Activated naive CD4-positive, alpha-beta T cell treated with anti-CD3 and anti-CD28 coated beads, Interleukin-2, amount 50 U/mL, for 24 hours (primary cell): ENCODE measurements around the gene PTAFR.

Experiments
- H3K27ac Mint-ChIP-seq: one replicate; pipeline ENCODE4 v1.8.0; 2021; ENCODE audit warnings: mild to moderate bottlenecking, mixed read lengths
- H3K27me3 Mint-ChIP-seq: one replicate; pipeline ENCODE4 v1.8.0; 2021; ENCODE audit warnings: mixed read lengths
- H3K36me3 Mint-ChIP-seq: one replicate; pipeline ENCODE4 v1.8.0; 2021; ENCODE audit warnings: mixed read lengths
- H3K4me1 Mint-ChIP-seq: one replicate; pipeline ENCODE4 v1.8.0; 2021; ENCODE audit warnings: mixed read lengths
- H3K4me3 Mint-ChIP-seq: one replicate; pipeline ENCODE4 v1.8.0; 2021; ENCODE audit warnings: mild to moderate bottlenecking, mixed read lengths
- H3K9me3 Mint-ChIP-seq: one replicate; pipeline ENCODE4 v1.8.0; 2021; ENCODE audit warnings: mixed read lengths

PTAFR gene

GRCh38 chr1:28139025-28139712, 37.3 kb downstream of the PTAFR start:
- Mint-ChIP-seq H3K4me3 (no peak overlapping the region), H3K27ac (no peak overlapping the region), H3K27me3 (no peaks in the 10 kb centered on the region), H3K36me3 (no peaks in the 10 kb centered on the region), H3K9me3 (no peaks in the 10 kb centered on the region), H3K4me1 (peaks cover under 1% of the 10 kb centered on the region)

GRCh38 chr1:28136922-28137613, 39.4 kb downstream of the PTAFR start:
- Mint-ChIP-seq H3K36me3 (no peaks in the 10 kb centered on the region), H3K4me3 (no peak overlapping the region), H3K4me1 (no peaks in the 10 kb centered on the region), H3K27me3 (no peaks in the 10 kb centered on the region), H3K9me3 (no peaks in the 10 kb centered on the region), H3K27ac (no peak overlapping the region)

GRCh38 chr1:28136169-28136921, 40.1 kb downstream of the PTAFR start:
- H3K9me3 Mint-ChIP-seq, result no peaks in the 10 kb centered on the region
- no peaks in the 10 kb centered on the region for H3K27me3 Mint-ChIP-seq
- no peaks in the 10 kb centered on the region for H3K36me3 Mint-ChIP-seq
- no peak overlapping the region for H3K4me3 Mint-ChIP-seq
- no peak overlapping the region for H3K27ac Mint-ChIP-seq
- H3K4me1 Mint-ChIP-seq, result no peaks in the 10 kb centered on the region

- no peaks in the 10 kb centered on the region for H3K4me1 Mint-ChIP-seq
- H3K36me3 Mint-ChIP-seq, result no peaks in the 10 kb centered on the region
- no peak overlapping the region for H3K4me3 Mint-ChIP-seq
- no peaks in the 10 kb centered on the region for H3K27me3 Mint-ChIP-seq
- H3K27ac Mint-ChIP-seq, result no peak overlapping the region
- H3K9me3 Mint-ChIP-seq, result no peaks in the 10 kb centered on the region
Measured at GRCh38 chr1:28135371-28136168, 40.9 kb downstream of the PTAFR start.

DNA sequence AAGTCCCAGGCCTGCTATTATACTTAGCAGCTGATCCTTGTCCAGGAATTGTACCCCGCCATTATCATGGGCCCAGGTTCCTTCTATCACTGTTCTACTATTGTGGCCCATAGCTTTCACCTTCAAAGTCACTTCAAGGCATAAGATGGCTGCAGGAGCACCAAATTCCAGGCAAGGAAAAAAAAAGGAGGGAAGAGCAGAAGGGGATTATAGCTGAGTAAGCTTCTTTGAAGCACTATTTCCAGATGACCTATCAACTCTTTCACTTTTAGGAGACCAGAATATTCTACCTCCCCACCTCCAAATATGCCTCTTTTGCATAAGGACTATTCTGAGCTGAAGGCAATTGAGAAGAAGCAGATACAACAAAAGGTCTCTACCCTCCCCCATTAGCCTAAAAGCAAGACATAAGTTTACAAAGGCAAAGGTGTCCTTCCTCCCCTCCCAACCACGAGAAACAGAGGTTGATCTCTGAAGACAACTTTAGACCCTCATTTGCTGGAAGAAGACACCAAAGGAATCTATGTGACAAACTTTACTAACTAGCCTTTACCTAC, 41.8 kb downstream of the PTAFR start:
- Mint-ChIP-seq H3K4me1 (no peaks in the 10 kb centered on the region), H3K9me3 (no peaks in the 10 kb centered on the region), H3K36me3 (no peaks in the 10 kb centered on the region), H3K27me3 (no peaks in the 10 kb centered on the region), H3K4me3 (no peak overlapping the region), H3K27ac (no peak overlapping the region)

GRCh38 chr1:28132171-28133167, 44.0 kb downstream of the PTAFR start:
- no peaks in the 10 kb centered on the region for H3K36me3 Mint-ChIP-seq
- H3K27ac Mint-ChIP-seq, result no peak overlapping the region
- H3K4me3 Mint-ChIP-seq, result no peak overlapping the region
- H3K27me3 Mint-ChIP-seq, result no peaks in the 10 kb centered on the region
- H3K9me3 Mint-ChIP-seq, result no peaks in the 10 kb centered on the region
- no peaks in the 10 kb centered on the region for H3K4me1 Mint-ChIP-seq

DNA sequence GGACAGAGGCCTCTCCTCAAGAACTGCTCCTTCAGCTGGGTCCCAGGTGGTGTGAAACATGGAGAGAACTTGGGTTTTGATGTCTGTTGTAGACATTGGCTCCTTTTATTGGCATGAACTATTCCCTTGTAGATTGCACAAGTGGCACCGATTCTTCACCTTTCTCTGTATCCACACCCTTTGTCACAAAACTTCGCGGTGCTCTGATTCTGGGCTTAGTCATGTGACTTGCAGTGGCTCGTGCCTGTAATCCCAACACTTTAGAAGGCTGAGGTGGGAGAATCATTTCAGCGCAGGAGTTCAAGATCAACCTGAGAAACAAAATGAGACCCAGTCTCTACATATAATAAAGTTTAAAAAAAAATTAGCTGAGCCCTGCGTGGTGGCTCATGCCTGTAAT, 45.6 kb downstream of the PTAFR start:
- Mint-ChIP-seq H3K4me1 (no peaks in the 10 kb centered on the region), H3K27ac (no peak overlapping the region), H3K27me3 (no peaks in the 10 kb centered on the region), H3K4me3 (no peak overlapping the region), H3K9me3 (no peaks in the 10 kb centered on the region), H3K36me3 (no peaks in the 10 kb centered on the region)

DNA sequence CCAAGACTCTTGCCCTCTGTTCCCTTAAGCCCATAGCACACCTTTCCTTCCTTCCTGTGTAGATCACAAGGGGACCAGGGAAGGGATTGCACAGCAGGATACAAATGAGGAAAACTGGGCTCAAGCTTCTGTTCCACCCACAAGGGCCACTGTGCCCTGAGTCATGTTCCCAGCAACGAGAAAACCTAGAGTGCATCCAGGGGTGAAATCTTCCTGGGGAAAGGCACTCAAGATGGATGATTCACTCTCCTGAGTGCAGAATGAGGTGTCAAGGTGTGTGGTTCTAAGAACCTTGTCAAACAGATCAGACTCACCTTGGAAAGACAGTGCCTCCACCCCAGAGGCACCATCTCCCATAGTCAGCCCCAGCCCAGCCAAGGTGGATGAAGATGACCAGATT, 47.3 kb downstream of the PTAFR start:
- H3K4me3 Mint-ChIP-seq, result no peak overlapping the region
- H3K27me3 Mint-ChIP-seq, result peaks cover 2% of the 10 kb centered on the region
- no peaks in the 10 kb centered on the region for H3K9me3 Mint-ChIP-seq
- no peaks in the 10 kb centered on the region for H3K36me3 Mint-ChIP-seq
- H3K4me1 Mint-ChIP-seq, result no peaks in the 10 kb centered on the region
- no peak overlapping the region for H3K27ac Mint-ChIP-seq

- no peaks in the 10 kb centered on the region for H3K9me3 Mint-ChIP-seq
- H3K36me3 Mint-ChIP-seq, result no peaks in the 10 kb centered on the region
- no peak overlapping the region for H3K27ac Mint-ChIP-seq
- H3K27me3 Mint-ChIP-seq, result peaks cover 2% of the 10 kb centered on the region
- no peak overlapping the region for H3K4me3 Mint-ChIP-seq
- no peaks in the 10 kb centered on the region for H3K4me1 Mint-ChIP-seq
Measured at GRCh38 chr1:28127617-28128257, 48.8 kb downstream of the PTAFR start.

- no peak overlapping the region for H3K27ac Mint-ChIP-seq
- no peaks in the 10 kb centered on the region for H3K4me1 Mint-ChIP-seq
- no peaks in the 10 kb centered on the region for H3K9me3 Mint-ChIP-seq
- no peaks in the 10 kb centered on the region for H3K36me3 Mint-ChIP-seq
- H3K4me3 Mint-ChIP-seq, result no peak overlapping the region
- peaks cover 2% of the 10 kb centered on the region for H3K27me3 Mint-ChIP-seq
Measured at GRCh38 chr1:28126783-28127490, 49.6 kb downstream of the PTAFR start.

- peaks cover 2% of the 10 kb centered on the region for H3K27me3 Mint-ChIP-seq
- H3K4me3 Mint-ChIP-seq, result no peak overlapping the region
- no peaks in the 10 kb centered on the region for H3K36me3 Mint-ChIP-seq
Measured at GRCh38 chr1:28126212-28126611, 50.3 kb downstream of the PTAFR start.

DNA sequence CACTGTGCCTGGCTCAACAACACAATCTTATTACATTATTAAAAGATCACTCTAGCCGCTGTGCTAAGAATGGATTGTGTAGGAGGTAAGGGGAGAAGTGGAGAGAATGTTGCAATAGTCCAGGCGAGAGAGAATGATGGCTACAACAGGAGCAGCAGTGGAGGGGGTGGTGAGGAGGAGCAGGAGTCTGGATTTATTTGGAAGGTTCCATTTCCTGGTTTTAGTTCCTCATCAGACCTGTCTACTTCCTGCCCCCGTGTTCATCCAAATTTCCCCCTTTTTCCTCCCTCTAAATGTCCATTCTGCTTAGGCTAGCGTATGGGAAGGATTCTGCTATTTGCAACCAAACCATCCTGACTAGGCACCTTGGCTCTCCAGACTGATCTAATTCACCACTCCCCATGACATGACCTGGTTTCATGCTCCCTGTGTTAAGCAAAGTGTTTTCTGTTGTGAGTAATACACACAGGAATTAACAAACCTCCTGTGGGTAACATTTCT, 53.0 kb downstream of the PTAFR start:
- H3K4me3 Mint-ChIP-seq, result no peak overlapping the region
- H3K4me1 Mint-ChIP-seq, result no peaks in the 10 kb centered on the region
- peaks cover 2% of the 10 kb centered on the region for H3K27me3 Mint-ChIP-seq
- no peak overlapping the region for H3K27ac Mint-ChIP-seq
- no peaks in the 10 kb centered on the region for H3K36me3 Mint-ChIP-seq
- H3K9me3 Mint-ChIP-seq, result no peaks in the 10 kb centered on the region

More at GRCh38 chr1:28126212-28126611, 50.3 kb downstream of the PTAFR start:
- no peaks in the 10 kb centered on the region for H3K4me1 Mint-ChIP-seq
- no peak overlapping the region for H3K27ac Mint-ChIP-seq
- H3K9me3 Mint-ChIP-seq, result no peaks in the 10 kb centered on the region

DNA sequence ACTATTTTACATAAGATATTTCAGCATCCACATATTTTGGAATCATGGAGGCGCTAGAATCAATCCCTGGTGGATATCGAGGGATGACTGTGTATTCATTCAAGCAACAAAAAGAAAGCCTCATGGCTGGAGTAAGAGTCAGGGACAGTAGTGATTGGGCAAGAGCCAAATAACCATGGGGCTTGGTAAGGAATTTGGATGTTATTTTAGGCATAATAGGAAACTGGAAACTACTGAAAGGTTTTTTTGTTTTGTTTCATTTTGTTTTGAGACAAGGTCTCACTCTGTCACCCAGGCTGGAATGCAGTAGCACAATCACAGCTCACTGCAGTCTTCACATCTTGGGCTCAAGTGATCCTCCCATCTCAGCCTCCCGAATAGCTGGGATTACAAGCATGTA, 54.3 kb downstream of the PTAFR start:
- no peak overlapping the region for H3K4me3 Mint-ChIP-seq
- H3K27ac Mint-ChIP-seq, result no peak overlapping the region
- H3K4me1 Mint-ChIP-seq, result no peaks in the 10 kb centered on the region
- peaks cover 2% of the 10 kb centered on the region for H3K27me3 Mint-ChIP-seq
- H3K9me3 Mint-ChIP-seq, result no peaks in the 10 kb centered on the region
- H3K36me3 Mint-ChIP-seq, result no peaks in the 10 kb centered on the region
